Measurements from ENCODE around the gene CLTCL1.
"Not testable (repeated sequence)": the region's sequence is repeated elsewhere in the genome, so short reads cannot be mapped to it uniquely, and the experiment has no call there.

Gene CLTCL1

GRCh38 chr22:19256362-19256761, 35.2 kb downstream of the CLTCL1 start:
- in situ Hi-C loops (cut with MboI; ENCODE audit: low sequenced_read_pairs), result not testable (repeated sequence)

GRCh38 chr22:19253143-19253542, 38.4 kb downstream of the CLTCL1 start:
- in situ Hi-C loops (cut with MboI; ENCODE audit: low sequenced_read_pairs), result no loop called here

- in situ Hi-C loops (cut with MboI; ENCODE audit: low sequenced_read_pairs), result no loop called here
Observed at GRCh38 chr22:19244600-19245352, 46.7 kb downstream of the CLTCL1 start.

GRCh38 chr22:19242699-19243098, 48.8 kb downstream of the CLTCL1 start:
- in situ Hi-C loops (cut with MboI; ENCODE audit: low sequenced_read_pairs), result no loop called here

GRCh38 chr22:19241593-19241906, 50.0 kb downstream of the CLTCL1 start:
- in situ Hi-C loops (cut with MboI; ENCODE audit: low sequenced_read_pairs), result no loop called here

- in situ Hi-C loops (cut with MboI; ENCODE audit: low sequenced_read_pairs), result no loop called here
Observed at GRCh38 chr22:19240813-19241592, 50.5 kb downstream of the CLTCL1 start.

GRCh38 chr22:19239464-19239863, 52.1 kb downstream of the CLTCL1 start:
- in situ Hi-C loops (cut with MboI; ENCODE audit: low sequenced_read_pairs), result no loop called here

- in situ Hi-C loops (cut with MboI; ENCODE audit: low sequenced_read_pairs), result no loop called here
Observed at GRCh38 chr22:19238900-19239299, 52.6 kb downstream of the CLTCL1 start.

- in situ Hi-C loops (cut with MboI; ENCODE audit: low sequenced_read_pairs), result no loop called here
Observed at GRCh38 chr22:19235874-19236273, 55.6 kb downstream of the CLTCL1 start.

GRCh38 chr22:19234126-19234896, 57.2 kb downstream of the CLTCL1 start:
- in situ Hi-C loops (cut with MboI; ENCODE audit: low sequenced_read_pairs), result no loop called here

- in situ Hi-C loops (cut with MboI; ENCODE audit: low sequenced_read_pairs), result no loop called here
Observed at GRCh38 chr22:19233189-19233661, 58.3 kb downstream of the CLTCL1 start.

- in situ Hi-C loops (cut with MboI; ENCODE audit: low sequenced_read_pairs), result no loop called here
Observed at GRCh38 chr22:19232623-19233022, 58.9 kb downstream of the CLTCL1 start.

- in situ Hi-C loops (cut with MboI; ENCODE audit: low sequenced_read_pairs), result no loop called here
Observed at GRCh38 chr22:19231986-19232385, 59.5 kb downstream of the CLTCL1 start.

- in situ Hi-C loops (cut with MboI; ENCODE audit: low sequenced_read_pairs), result no loop called here
Observed at GRCh38 chr22:19229600-19229999, 61.9 kb downstream of the CLTCL1 start.

GRCh38 chr22:19228179-19228578, 63.3 kb downstream of the CLTCL1 start:
- in situ Hi-C loops (cut with MboI; ENCODE audit: low sequenced_read_pairs), result no loop called here

- in situ Hi-C loops (cut with MboI; ENCODE audit: low sequenced_read_pairs), result no loop called here
Observed at GRCh38 chr22:19226428-19226827, 65.1 kb downstream of the CLTCL1 start.

- in situ Hi-C loops (cut with MboI; ENCODE audit: low sequenced_read_pairs), result no loop called here
Observed at GRCh38 chr22:19225560-19225959, 66.0 kb downstream of the CLTCL1 start.

- in situ Hi-C loops (cut with MboI; ENCODE audit: low sequenced_read_pairs), result no loop called here
Observed at GRCh38 chr22:19224985-19225384, 66.5 kb downstream of the CLTCL1 start.

- in situ Hi-C loops (cut with MboI; ENCODE audit: low sequenced_read_pairs), result no loop called here
Observed at GRCh38 chr22:19224557-19224956, 67.0 kb downstream of the CLTCL1 start.

GRCh38 chr22:19223617-19224016, 67.9 kb downstream of the CLTCL1 start:
- in situ Hi-C loops (cut with MboI; ENCODE audit: low sequenced_read_pairs), result no loop called here

GRCh38 chr22:19223110-19223509, 68.4 kb downstream of the CLTCL1 start:
- in situ Hi-C loops (cut with MboI; ENCODE audit: low sequenced_read_pairs), result no loop called here
